HG02973 (cell line): ENCODE measurements around the gene RNF166.

Experiments
- ATAC-seq: cut with Tn5 transposase; IDR thresholded peaks from one replicate; pipeline ENCODE4 v1.9.1; 2021; ENCODE audit warnings: moderate library complexity; ENCODE audit not compliant: unreplicated experiment

RNF166 gene

GRCh38 chr16:88739139-88739976 lies 33.1 kb upstream of the RNF166 start:
- no peak for ATAC-seq

GRCh38 chr16:88738151-88739084 lies 32.2 kb upstream of the RNF166 start:
- no peak for ATAC-seq

- ATAC-seq, result no peak
Observed at GRCh38 chr16:88737298-88738150, 31.3 kb upstream of the RNF166 start.

- no peak for ATAC-seq
Observed at GRCh38 chr16:88736496-88736895, 30.3 kb upstream of the RNF166 start.

- ATAC-seq, result no peak
Observed at GRCh38 chr16:88736088-88736487, 29.9 kb upstream of the RNF166 start.

GRCh38 chr16:88735616-88736015 lies 29.4 kb upstream of the RNF166 start:
- ATAC-seq, result no peak

- ATAC-seq, result no peak
Observed at GRCh38 chr16:88735121-88735520, 28.9 kb upstream of the RNF166 start.

GRCh38 chr16:88734361-88734728 lies 28.1 kb upstream of the RNF166 start:
- no peak for ATAC-seq

GRCh38 chr16:88733630-88734360 lies 27.6 kb upstream of the RNF166 start:
- ATAC-seq, result no peak

- no peak for ATAC-seq
Observed at GRCh38 chr16:88732961-88733294, 26.7 kb upstream of the RNF166 start.

GRCh38 chr16:88732172-88732960 lies 26.2 kb upstream of the RNF166 start:
- no peak for ATAC-seq

- ATAC-seq, result no peak
Observed at GRCh38 chr16:88731699-88732098, 25.5 kb upstream of the RNF166 start.

- ATAC-seq, result no peak
Observed at GRCh38 chr16:88730632-88731607, 24.7 kb upstream of the RNF166 start.

- no peak for ATAC-seq
Observed at GRCh38 chr16:88727871-88728270, 21.7 kb upstream of the RNF166 start.

- ATAC-seq, result no peak
Observed at GRCh38 chr16:88726981-88727380, 20.8 kb upstream of the RNF166 start.

- no peak for ATAC-seq
Observed at GRCh38 chr16:88726408-88726749, 20.2 kb upstream of the RNF166 start.

GRCh38 chr16:88725609-88726407 lies 19.6 kb upstream of the RNF166 start:
- no peak for ATAC-seq
